ENCODE data around the gene GRAMD1C.

Gene GRAMD1C

GRCh38 chr3:113947372-113948014, 108.9 kb downstream of the GRAMD1C start, which contains the start of gene ZDHHC23:
ZDHHC23 (plus strand) TSS chr3:113948013; CDS start chr3:113948803, 790 bp downstream.
- Histone ChIP-seq H3K4me2 (ENCODE audit: low read depth, low read length) (peak within 1 kb of the TSS; percentile 78), H3K4me1 (ENCODE audit: low read length) (peaks cover 6% of the 10 kb centered on the region; the same call in 1 of the 2 replicates), H3K9ac (ENCODE audit: low read length) (peak within 1 kb of the TSS; percentile 65), H3K9me2 (replicated peaks; ENCODE audit: insufficient read depth, low read length) (no peaks in the 10 kb centered on the region), H3F3A (ENCODE audit: insufficient read depth, low read length) (peaks cover 5% of the 10 kb centered on the region; the same call in 1 of the 2 replicates), H3K79me2 (ENCODE audit: low read length) (peaks cover 13% of the 10 kb centered on the region), H3K4me3 (ENCODE audit: low read length) (peak within 1 kb of the TSS; percentile 71), H3K9me3 (replicated peaks; ENCODE audit: insufficient read depth, low read length) (no peaks in the 10 kb centered on the region), H3K36me3 (replicated peaks; ENCODE audit: insufficient read depth, low read length) (no peaks in the 10 kb centered on the region), H2AFZ (ENCODE audit: low read length) (peak within 1 kb of the TSS; percentile 86), H3K27me3 (replicated peaks; ENCODE audit: insufficient read depth, low read length) (no peaks in the 10 kb centered on the region), H3K27ac (ENCODE audit: low read length) (peak within 1 kb of the TSS; percentile 65; the same call in 1 of the 2 replicates), H4K20me1 (ENCODE audit: insufficient read depth, low read length) (no peaks in the 10 kb centered on the region)
- peak; percentile 79 for DNase-seq
- TF ChIP-seq EZH2phosphoT487 (IDR thresholded peaks at IDR 0.05; ENCODE audit: low read length) (no peak), EZH2 (optimal IDR thresholded peaks at IDR 0.05; ENCODE audit: low read depth, low read length) (no peak), CTCF (IDR thresholded peaks at IDR 0.05; ENCODE audit: low read length) (no peak)

GRCh38 chr3:113948015-113948917, 109.7 kb downstream of the GRAMD1C start:
- H3K4me3 ChIP-seq (ENCODE audit: low read length) = peak overlapping the region; percentile 71
- no peaks in the 10 kb centered on the region for H4K20me1 ChIP-seq (ENCODE audit: insufficient read depth, low read length)
- H3K4me2 ChIP-seq (ENCODE audit: low read depth, low read length) = peak overlapping the region; percentile 78
- no peaks in the 10 kb centered on the region for H3K9me3 ChIP-seq (replicated peaks; ENCODE audit: insufficient read depth, low read length)
- H3K36me3 ChIP-seq (replicated peaks; ENCODE audit: insufficient read depth, low read length) = no peaks in the 10 kb centered on the region
- no peaks in the 10 kb centered on the region for H3K27me3 ChIP-seq (replicated peaks; ENCODE audit: insufficient read depth, low read length)
- DNase-seq = peak; percentile 76
- H3K79me2 ChIP-seq (ENCODE audit: low read length) = peaks cover 13% of the 10 kb centered on the region
- H3K27ac ChIP-seq (ENCODE audit: low read length) = peak overlapping the region; percentile 65; the same call in 1 of the 2 replicates
- H3K4me1 ChIP-seq (ENCODE audit: low read length) = peaks cover 7% of the 10 kb centered on the region
- H2AFZ ChIP-seq (ENCODE audit: low read length) = peak overlapping the region; percentile 73
- H3K9ac ChIP-seq (ENCODE audit: low read length) = peak overlapping the region; percentile 65
- H3F3A ChIP-seq (ENCODE audit: insufficient read depth, low read length) = peaks cover 5% of the 10 kb centered on the region; the same call in 1 of the 2 replicates
- no peaks in the 10 kb centered on the region for H3K9me2 ChIP-seq (replicated peaks; ENCODE audit: insufficient read depth, low read length)
- TF ChIP-seq EZH2phosphoT487 (IDR thresholded peaks at IDR 0.05; ENCODE audit: low read length) = no peak
- 0 out of 2 replicates have a peak, but pooled peaks have one; percentile 8 for TF ChIP-seq CTCF (IDR thresholded peaks at IDR 0.05; ENCODE audit: low read length)

- Histone ChIP-seq H3K9me3 (replicated peaks; ENCODE audit: insufficient read depth, low read length) (no peaks in the 10 kb centered on the region), H3K27me3 (replicated peaks; ENCODE audit: insufficient read depth, low read length) (no peaks in the 10 kb centered on the region), H3F3A (ENCODE audit: insufficient read depth, low read length) (no peaks in the 10 kb centered on the region), H3K4me1 (ENCODE audit: low read length) (peaks cover 35% of the 10 kb centered on the region), H2AFZ (ENCODE audit: low read length) (no peak overlapping the region), H3K4me3 (ENCODE audit: low read length) (no peak overlapping the region), H3K27ac (ENCODE audit: low read length) (no peak overlapping the region), H3K9me2 (replicated peaks; ENCODE audit: insufficient read depth, low read length) (no peaks in the 10 kb centered on the region), H4K20me1 (ENCODE audit: insufficient read depth, low read length) (no peaks in the 10 kb centered on the region), H3K9ac (ENCODE audit: low read length) (no peak overlapping the region), H3K36me3 (replicated peaks; ENCODE audit: insufficient read depth, low read length) (peaks cover 3% of the 10 kb centered on the region; the same call in 1 of the 2 replicates), H3K79me2 (ENCODE audit: low read length) (peaks cover 19% of the 10 kb centered on the region), H3K4me2 (ENCODE audit: low read depth, low read length) (no peak overlapping the region)
- TF ChIP-seq CTCF (IDR thresholded peaks at IDR 0.05; ENCODE audit: low read length) (no peak), EZH2phosphoT487 (IDR thresholded peaks at IDR 0.05; ENCODE audit: low read length) (no peak), EZH2 (optimal IDR thresholded peaks at IDR 0.05; ENCODE audit: low read depth, low read length) (no peak)
- no peak for DNase-seq
These were observed 114.3 kb downstream of the GRAMD1C start for GRCh38 chr3:113952921-113953320.

All from MM.1S (cell line).